NB4 (cell line): ENCODE results near the gene DHPS.
A peak's percentile ranks its signal among the peaks of the same experiment; 100 is the strongest.
"Not testable (repeated sequence)": the region's sequence is repeated elsewhere in the genome, so short reads cannot be mapped to it uniquely, and the experiment has no call there.

Experiments
- DNase-seq: peaks from one replicate; pipeline ENCODE4 v3.0.0; 2010; ENCODE audit warnings: low read depth
- H3K4me3 ChIP-seq: one replicate; pipeline ENCODE4 v1.5.1; 2011; ENCODE audit warnings: mild to moderate bottlenecking, low read depth, low read length, moderate library complexity
- CTCF ChIP-seq: IDR thresholded peaks from one replicate; pipeline ENCODE4 v1.5.1; 2012; ENCODE audit warnings: low read depth, low read length
- MAX ChIP-seq: IDR thresholded peaks from 2 replicates; pipeline ENCODE4 v1.6.1; 2011; ENCODE audit warnings: low read depth, low read length
- MYC ChIP-seq: IDR thresholded peaks from 2 replicates; pipeline ENCODE4 v1.6.1; 2011; ENCODE audit warnings: low read depth, low read length
- POLR2A ChIP-seq: IDR thresholded peaks from 2 replicates; pipeline ENCODE4 v1.6.1; 2011; ENCODE audit warnings: mild to moderate bottlenecking; ENCODE audit not compliant: insufficient read length; ENCODE audit errors: extremely low read depth

The DHPS gene

DNA sequence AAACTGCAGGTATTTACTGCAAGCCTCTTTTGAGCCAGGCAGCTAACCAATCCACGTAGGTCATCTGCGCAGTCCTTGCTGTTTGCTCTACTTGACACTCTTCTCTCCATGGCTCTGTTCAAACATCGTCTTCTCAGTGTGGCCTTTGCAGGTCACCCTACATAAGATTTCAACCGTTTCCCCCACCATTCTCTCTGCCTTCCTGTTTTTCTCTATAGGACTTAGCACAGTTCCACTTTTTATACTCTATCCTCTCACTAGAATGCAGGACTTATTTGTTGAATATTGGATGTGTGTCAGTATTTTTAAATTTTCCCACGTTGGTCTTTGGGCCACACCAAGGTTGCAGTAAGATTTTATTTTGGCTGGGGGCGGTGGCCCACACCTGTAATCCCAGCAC lies 16.5 kb upstream of the DHPS start:
- H3K4me3 ChIP-seq, result no peak overlapping the region
- no peak for DNase-seq
- TF ChIP-seq MYC (no peak), POLR2A (no peak), CTCF (no peak), MAX (no peak)

- H3K4me3 ChIP-seq, result peak overlapping the region; percentile 81
- not testable (repeated sequence) for DNase-seq
These were observed 15.7 kb upstream of the DHPS start for GRCh38 chr19:12697425-12697824.

GRCh38 chr19:12696366-12697335 lies 15.0 kb upstream of the DHPS start, which contains the start of gene FBXW9:
TSS of gene FBXW9 (minus strand) at chr19:12696631. CDS start at chr19:12696581, 50 bp downstream.
- TF ChIP-seq POLR2A (peak; percentile 68), CTCF (no peak), MAX (peak; percentile 80), MYC (peak; percentile 56; the same call in 1 of the 2 replicates)
- peak; percentile 97 for DNase-seq
- H3K4me3 ChIP-seq, result peak within 1 kb of the TSS; percentile 81

GRCh38 chr19:12695997-12696365 lies 14.3 kb upstream of the DHPS start:
- DNase-seq, result no peak
- TF ChIP-seq MAX, result no peak
- no peak for TF ChIP-seq MYC
- no peak for TF ChIP-seq CTCF
- TF ChIP-seq POLR2A, result no peak
- peak overlapping the region; percentile 81 for H3K4me3 ChIP-seq

DNA sequence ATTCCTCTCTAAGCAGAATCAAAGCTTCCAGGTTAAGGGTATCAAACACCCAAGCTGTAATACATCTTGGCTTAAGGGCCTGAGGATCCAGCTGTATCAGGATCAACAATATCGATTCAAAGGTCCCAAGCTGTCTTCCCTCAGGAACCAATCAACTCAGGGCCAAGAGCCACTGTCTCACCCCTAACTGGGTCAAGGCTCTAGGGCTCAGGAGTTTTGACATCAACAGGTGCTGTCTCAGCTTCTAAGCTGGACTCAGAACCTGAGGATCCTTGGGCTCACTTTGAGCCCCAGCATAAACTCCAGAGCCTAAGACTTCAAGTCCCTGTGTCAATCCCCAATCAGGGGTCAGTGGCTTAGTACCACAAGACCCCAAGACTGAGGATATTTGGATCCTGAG lies 13.8 kb upstream of the DHPS start:
- DNase-seq, result no peak
- H3K4me3 ChIP-seq, result peak overlapping the region; percentile 81
- no peak for TF ChIP-seq CTCF
- TF ChIP-seq POLR2A, result no peak
- TF ChIP-seq MYC, result no peak
- TF ChIP-seq MAX, result no peak

GRCh38 chr19:12695096-12695495 lies 13.4 kb upstream of the DHPS start:
- peak; percentile 42 for DNase-seq
- peak overlapping the region; percentile 81 for H3K4me3 ChIP-seq
- TF ChIP-seq CTCF, result no peak
- no peak for TF ChIP-seq MAX
- no peak for TF ChIP-seq POLR2A
- TF ChIP-seq MYC, result no peak
